GM21526 (cell line): ENCODE data around the gene CENPM.

Experiments
- ATAC-seq: cut with Tn5 transposase; IDR thresholded peaks from one replicate; pipeline ENCODE4 v1.9.1; 2021; ENCODE audit warnings: moderate library complexity; ENCODE audit not compliant: unreplicated experiment, low FRiP score

CENPM gene

GRCh38 chr22:41933411-41934177, 13.4 kb downstream of the CENPM start:
- ATAC-seq = no peak

DNA sequence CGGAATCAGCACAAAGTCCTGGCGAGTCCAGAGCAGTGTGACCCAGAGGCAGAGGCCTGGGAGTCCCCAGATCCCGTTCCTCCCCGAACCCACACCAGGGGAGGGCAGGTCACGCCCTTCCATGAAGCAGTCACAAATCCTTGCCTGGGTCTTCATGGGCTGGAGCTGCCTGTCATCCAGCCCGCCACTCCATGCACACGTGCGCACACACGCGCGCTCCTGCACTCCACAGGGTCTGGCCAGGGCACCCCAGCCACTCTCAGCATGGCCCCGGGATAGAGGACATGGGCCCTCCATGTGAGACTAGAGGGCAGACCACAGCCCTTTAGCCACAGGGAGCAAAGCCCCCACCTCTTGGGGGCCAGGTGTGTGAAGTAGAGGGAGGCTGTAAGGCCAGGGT, 14.6 kb downstream of the CENPM start:
- ATAC-seq = no peak

DNA sequence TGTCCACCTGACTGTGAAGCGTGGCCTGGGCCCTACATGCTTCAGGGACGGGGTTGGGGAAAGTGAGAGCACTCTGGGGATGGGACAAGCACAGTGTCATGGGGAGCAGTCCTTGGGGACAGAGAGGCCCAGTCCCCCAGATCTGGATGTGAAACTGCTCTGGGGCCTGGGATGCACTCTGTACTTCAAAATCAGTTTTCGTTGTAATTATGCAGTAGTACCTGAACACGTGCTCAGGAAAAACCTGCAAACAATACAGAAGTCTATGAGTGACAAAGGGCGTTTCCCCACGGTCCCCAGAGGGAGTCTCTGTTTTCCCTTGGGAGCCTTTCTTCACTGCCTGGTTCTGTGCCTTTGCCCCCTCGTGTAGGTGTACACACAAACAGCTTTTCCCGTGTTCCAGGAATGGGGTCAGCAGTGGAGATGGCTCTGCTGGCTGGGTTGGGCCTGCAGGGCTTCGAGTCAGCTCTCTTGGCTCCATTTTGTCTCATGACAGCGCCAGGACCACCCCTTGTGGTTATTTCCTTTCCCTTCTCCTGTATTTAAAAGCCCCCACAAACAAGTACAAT, 15.2 kb downstream of the CENPM start:
- ATAC-seq = no peak

DNA sequence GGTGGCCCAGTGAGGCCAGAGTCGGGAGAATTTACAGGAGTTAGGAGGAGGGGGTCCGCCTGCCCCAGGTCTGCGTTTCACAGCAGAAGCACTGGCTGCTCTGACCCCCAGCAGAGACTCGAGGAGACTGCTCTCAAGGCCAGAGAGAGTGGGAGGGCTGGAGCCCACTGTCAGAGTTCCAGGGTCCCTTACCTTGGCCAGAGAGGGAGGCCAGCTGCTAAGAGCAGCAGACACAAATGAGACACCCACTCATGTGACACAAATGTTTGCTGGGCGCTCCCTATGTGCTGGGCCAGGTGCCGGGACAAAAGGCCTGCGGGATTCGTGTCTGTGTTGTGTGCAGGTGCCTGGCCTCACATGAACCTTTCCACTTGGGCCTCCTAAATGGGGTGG, 17.5 kb downstream of the CENPM start:
- ATAC-seq = no peak

GRCh38 chr22:41928593-41929417, 18.1 kb downstream of the CENPM start:
- ATAC-seq = no peak

DNA sequence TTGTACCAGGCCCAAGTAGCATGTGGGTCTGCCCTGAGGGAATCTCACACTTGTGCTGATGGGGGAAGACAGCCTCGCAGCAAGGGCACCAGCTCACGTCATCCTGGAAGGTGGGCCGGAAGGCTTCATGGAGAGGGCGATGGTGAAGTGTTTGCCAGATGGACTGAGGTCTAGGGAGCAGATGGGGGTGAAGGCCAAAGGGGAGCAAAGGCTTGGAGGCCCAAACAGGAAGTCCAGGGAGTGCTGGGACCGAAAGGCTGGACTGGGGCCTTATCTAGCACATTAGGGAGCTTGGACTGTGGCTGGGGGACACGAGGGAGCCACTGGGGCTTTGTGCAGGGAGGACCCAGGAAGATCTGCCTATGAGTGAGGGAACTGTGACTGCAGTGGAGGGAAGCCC, 19.1 kb downstream of the CENPM start:
- no peak for ATAC-seq

GRCh38 chr22:41925783-41926460, 21.0 kb downstream of the CENPM start:
- no peak for ATAC-seq

DNA sequence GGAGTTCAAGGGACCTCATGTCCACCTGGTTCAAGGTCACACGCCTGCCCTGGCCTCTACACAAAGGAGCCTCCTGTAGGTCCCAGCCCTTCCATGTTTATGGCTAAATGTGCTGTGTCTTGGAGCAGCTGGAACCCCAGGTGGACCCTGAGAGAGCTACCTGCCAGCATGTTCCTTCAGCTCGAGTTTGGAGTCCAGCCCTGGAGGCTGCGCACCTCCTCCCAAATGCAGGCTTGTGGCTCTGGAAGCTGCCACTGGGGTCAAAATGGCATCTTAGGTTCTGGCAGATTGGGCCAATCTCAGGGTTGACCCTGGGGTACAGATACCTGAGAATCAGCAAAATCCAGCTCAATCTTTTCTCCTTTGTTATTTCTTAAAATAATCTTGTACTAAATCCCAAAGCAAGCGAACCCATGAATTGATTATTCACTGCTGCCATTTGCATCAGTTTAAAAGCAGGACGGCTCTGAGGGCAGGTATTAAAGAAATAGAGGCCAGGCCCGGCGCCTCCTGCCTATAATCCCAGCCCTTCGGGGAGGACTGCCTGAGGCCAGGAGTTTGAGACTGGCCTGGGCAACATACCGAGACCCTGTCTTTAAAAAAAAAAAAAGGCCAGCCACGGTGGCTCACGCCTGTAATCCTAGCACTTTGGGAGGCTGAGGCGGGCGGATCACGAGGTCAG, 23.2 kb downstream of the CENPM start:
- no peak for ATAC-seq

- ATAC-seq = no peak
Observed at GRCh38 chr22:41922940-41923594, 23.9 kb downstream of the CENPM start.

DNA sequence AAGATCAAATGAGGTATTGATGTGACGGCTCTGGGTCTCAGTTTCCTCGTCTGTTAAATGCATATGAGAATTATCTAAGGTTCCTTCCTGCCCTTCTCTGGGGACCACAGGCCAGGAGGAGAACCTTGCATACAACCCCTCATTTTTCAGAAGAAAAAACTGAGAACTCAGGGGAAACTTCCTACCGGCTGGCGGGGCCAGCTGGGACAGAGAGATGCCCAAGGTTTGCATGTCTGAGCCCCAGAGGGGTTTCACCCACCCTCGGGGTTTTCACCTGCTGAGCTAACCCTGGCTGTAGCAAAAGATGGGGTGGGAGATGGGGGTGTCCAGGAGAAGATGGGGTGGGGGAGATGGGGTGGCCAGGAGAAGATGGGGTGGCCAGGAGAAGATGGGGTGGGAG, 24.6 kb downstream of the CENPM start:
- no peak for ATAC-seq

GRCh38 chr22:41920271-41920976, 26.5 kb downstream of the CENPM start:
- no peak for ATAC-seq

GRCh38 chr22:41919357-41920224, 27.4 kb downstream of the CENPM start:
- peak; percentile 30 for ATAC-seq

- no peak for ATAC-seq
Observed at GRCh38 chr22:41917903-41918791, 28.8 kb downstream of the CENPM start.

- no peak for ATAC-seq
Observed at GRCh38 chr22:41917375-41917902, 29.5 kb downstream of the CENPM start.

DNA sequence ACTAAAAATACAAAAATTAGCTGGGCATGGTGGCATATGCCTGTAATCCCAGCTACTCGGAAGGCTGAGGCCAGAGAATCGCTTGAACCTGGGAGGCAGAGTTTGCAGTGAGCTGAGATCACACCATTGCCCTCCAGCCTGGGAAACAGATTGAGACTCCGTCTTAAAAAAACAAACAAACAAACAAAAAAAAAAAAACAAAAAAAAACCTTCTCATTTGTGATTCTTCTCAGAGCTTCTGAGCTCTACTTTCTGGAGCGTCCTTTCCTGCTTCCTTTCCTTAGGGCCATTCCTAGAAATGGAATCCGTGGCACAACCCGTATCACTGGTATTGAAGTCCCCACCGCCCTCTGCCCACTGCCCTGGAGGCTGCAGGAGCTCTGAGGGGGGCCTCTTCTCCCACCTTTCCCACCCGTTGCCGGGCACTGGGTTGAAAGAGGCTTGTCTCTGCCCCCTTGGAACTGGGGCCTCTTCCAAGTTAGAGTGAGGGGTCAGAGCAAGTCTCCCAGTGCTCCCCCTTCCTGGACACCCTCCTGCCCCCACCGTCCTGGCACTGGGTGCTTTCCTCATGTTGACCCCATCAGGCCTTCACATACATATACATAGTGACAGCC, 30.1 kb downstream of the CENPM start:
- ATAC-seq = no peak

GRCh38 chr22:41915786-41916493, 31.0 kb downstream of the CENPM start:
- ATAC-seq = no peak
